ENCODE results near the gene COPS3. TPM values are rescaled to one million over a fixed set of nuclear protein-coding genes. Genes with fewer than 3 reads are reported as not detected.
A peak's percentile ranks its signal among the peaks of the same experiment; 100 is the strongest.

Gene COPS3
- total RNA-seq, 1 donor from 2014 or later: 107 TPM

- TF ChIP-seq CTCF (conservative IDR thresholded peaks at IDR 0.05): no peak
- peaks cover 32% of the 10 kb centered on the region for H3K4me1 Mint-ChIP-seq
- no peaks in the 10 kb centered on the region for H3K27me3 Mint-ChIP-seq (ENCODE audit: low read depth)
- no peak for DNase-seq (ENCODE audit: low read depth, low spot score)
- no peaks in the 10 kb centered on the region for H3K9me3 Mint-ChIP-seq
- H3K27ac Mint-ChIP-seq (ENCODE audit: unreplicated experiment): no peak overlapping the region
- H3K36me3 Mint-ChIP-seq (ENCODE audit: low read depth): no peaks in the 10 kb centered on the region
- no peak overlapping the region for H3K4me3 Mint-ChIP-seq
Measured at GRCh38 chr17:17204041-17204591, 76.9 kb downstream of the COPS3 start.

- H3K27ac Mint-ChIP-seq (ENCODE audit: unreplicated experiment): peak overlapping the region; percentile 40
Measured at GRCh38 chr17:17203173-17203730, 77.8 kb downstream of the COPS3 start.

GRCh38 chr17:17201907-17202306, 79.1 kb downstream of the COPS3 start:
- no peak overlapping the region for H3K4me3 Mint-ChIP-seq
- no peak for TF ChIP-seq CTCF (conservative IDR thresholded peaks at IDR 0.05)
- H3K27ac Mint-ChIP-seq (ENCODE audit: unreplicated experiment): no peak overlapping the region
- H3K9me3 Mint-ChIP-seq: no peaks in the 10 kb centered on the region
- H3K27me3 Mint-ChIP-seq (ENCODE audit: low read depth): no peaks in the 10 kb centered on the region
- no peak for DNase-seq (ENCODE audit: low read depth, low spot score)
- no peaks in the 10 kb centered on the region for H3K36me3 Mint-ChIP-seq (ENCODE audit: low read depth)
- peaks cover 32% of the 10 kb centered on the region for H3K4me1 Mint-ChIP-seq

More at GRCh38 chr17:17203173-17203730, 77.8 kb downstream of the COPS3 start:
- DNase-seq (ENCODE audit: low read depth, low spot score): no peak
- Mint-ChIP-seq H3K36me3 (ENCODE audit: low read depth) (no peaks in the 10 kb centered on the region), H3K27me3 (ENCODE audit: low read depth) (no peaks in the 10 kb centered on the region), H3K4me3 (no peak overlapping the region), H3K4me1 (peaks cover 32% of the 10 kb centered on the region), H3K9me3 (no peaks in the 10 kb centered on the region)
- no peak for TF ChIP-seq CTCF (conservative IDR thresholded peaks at IDR 0.05)

- H3K36me3 Mint-ChIP-seq (ENCODE audit: low read depth): no peaks in the 10 kb centered on the region
- no peaks in the 10 kb centered on the region for H3K27me3 Mint-ChIP-seq (ENCODE audit: low read depth)
- no peak for TF ChIP-seq CTCF (conservative IDR thresholded peaks at IDR 0.05)
- no peaks in the 10 kb centered on the region for H3K9me3 Mint-ChIP-seq
- no peak overlapping the region for H3K27ac Mint-ChIP-seq (ENCODE audit: unreplicated experiment)
- no peak for DNase-seq (ENCODE audit: low read depth, low spot score)
- H3K4me3 Mint-ChIP-seq: no peak overlapping the region
- peaks cover 32% of the 10 kb centered on the region for H3K4me1 Mint-ChIP-seq
Measured at GRCh38 chr17:17201271-17201670, 79.8 kb downstream of the COPS3 start.

- Mint-ChIP-seq H3K27me3 (ENCODE audit: low read depth) (no peaks in the 10 kb centered on the region), H3K4me3 (no peak overlapping the region), H3K36me3 (ENCODE audit: low read depth) (no peaks in the 10 kb centered on the region), H3K27ac (ENCODE audit: unreplicated experiment) (no peak overlapping the region), H3K9me3 (no peaks in the 10 kb centered on the region), H3K4me1 (peaks cover 32% of the 10 kb centered on the region)
- TF ChIP-seq CTCF (conservative IDR thresholded peaks at IDR 0.05): no peak
- no peak for DNase-seq (ENCODE audit: low read depth, low spot score)
Measured at GRCh38 chr17:17200831-17201230, 80.2 kb downstream of the COPS3 start.
